GM18951 (cell line): ENCODE results near the gene FEM1C.

Experiments
- POLR2A ChIP-seq: IDR thresholded peaks from 4 replicates; pipeline ENCODE4 v1.6.1; 2011; ENCODE audit warnings: mild to moderate bottlenecking; ENCODE audit not compliant: insufficient read length, insufficient read depth; ENCODE audit errors: extremely low read depth
- in situ Hi-C: fragments of 300-500 bp; cut with MboI; formaldehyde crosslinking; loops from one replicate; pipeline ENCODE4 v1.12.0; 2022; ENCODE audit warnings: low sequenced_read_pairs, mixed read lengths, inconsistent platforms; ENCODE audit not compliant: unreplicated experiment

Gene FEM1C

DNA sequence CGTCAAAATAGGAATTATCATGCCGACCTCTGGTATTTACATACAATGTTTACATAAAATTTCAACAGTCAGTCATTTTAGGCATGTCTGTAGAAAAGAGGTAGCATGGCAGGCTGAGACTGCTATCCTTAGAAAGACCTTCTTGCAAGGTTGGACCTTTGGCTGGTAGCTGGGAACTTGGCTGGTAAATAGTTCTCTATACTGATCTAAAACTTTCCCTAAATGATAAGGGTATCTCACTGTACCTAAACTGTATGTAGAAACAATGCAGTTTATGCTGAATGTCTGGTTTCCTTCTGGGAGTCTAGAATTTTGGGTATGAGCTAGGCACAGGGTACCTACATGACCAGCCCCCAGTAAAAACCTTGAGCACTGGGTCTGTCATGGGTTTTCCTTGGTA, 18.0 kb downstream of the FEM1C start:
- TF ChIP-seq POLR2A, result no peak
- in situ Hi-C loops, result no loop called here

GRCh38 chr5:115524199-115524847, 20.3 kb downstream of the FEM1C start:
- no peak for TF ChIP-seq POLR2A
- in situ Hi-C loops, result no loop called here

DNA sequence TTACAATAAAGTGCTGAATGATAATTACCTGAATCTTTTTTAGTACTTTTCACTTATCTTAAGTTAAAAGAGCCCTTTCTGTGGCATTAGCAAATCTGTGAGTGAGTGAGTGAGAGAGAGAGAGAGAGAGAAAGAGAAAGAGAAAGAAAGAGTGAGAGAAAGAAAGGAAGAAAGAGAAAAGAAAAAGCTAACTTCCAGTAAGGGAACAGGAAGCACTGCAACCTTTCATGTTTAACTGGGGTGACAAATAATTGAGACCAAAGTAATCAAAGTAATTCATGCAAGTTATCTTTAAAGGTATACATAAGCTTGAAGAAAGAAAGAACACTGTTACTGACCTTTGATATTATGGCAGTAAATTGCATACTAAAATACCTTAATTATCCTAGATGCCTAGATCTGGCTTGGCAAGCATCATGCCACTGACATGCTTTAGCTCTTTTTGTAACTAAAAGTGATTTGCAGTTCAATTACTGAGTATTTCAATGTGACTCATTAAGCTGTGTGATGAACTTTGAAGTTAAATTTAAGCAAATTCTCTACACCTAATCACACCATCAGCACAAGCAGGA, 21.7 kb downstream of the FEM1C start:
- TF ChIP-seq POLR2A, result no peak
- in situ Hi-C loops, result no loop called here

GRCh38 chr5:115520191-115520590, 24.4 kb downstream of the FEM1C start:
- TF ChIP-seq POLR2A, result no peak
- in situ Hi-C loops, result no loop called here

DNA sequence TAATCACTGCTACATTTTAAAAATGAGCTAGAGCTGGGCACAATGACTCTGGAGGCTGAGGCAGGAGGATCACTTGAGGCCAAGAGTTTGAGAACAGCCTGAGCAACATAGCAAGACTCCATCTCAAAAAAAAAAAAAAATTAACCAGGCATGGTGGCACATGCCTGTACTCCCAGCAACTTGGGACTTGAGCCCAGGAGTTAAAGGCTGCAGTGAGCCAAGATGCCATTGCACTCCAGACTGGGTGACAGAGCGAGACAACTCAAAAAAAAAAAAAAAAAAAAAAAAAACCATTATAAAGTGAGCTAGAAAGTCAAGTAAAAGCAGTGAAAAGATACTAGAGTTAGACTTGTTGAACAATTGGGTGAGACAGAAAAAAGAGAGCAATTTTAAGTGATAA, 28.2 kb downstream of the FEM1C start:
- TF ChIP-seq POLR2A, result no peak

DNA sequence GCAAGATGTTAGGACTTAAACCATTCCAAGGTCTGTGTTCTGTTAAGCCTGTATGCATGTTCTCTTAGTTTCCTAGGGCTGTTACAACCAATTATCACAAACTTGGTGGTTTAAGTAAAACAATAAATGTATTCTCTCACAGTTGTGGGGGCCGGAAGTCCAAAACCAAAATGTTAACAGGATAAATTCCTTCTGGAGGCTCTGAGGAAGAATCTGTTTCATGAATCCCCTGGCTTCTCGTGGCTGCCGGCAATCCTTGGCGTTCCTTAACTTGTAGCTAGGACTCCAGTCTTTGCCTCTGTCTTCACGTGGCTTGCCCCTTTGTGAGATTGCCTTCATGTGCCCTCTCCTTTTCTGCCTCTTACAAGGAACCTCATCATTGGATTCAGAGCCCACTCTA, 30.4 kb downstream of the FEM1C start:
- no peak for TF ChIP-seq POLR2A
- in situ Hi-C loops, result no loop called here

More for the DNA sequence above, 28.2 kb downstream of the FEM1C start:
- in situ Hi-C loops, result no loop called here

DNA sequence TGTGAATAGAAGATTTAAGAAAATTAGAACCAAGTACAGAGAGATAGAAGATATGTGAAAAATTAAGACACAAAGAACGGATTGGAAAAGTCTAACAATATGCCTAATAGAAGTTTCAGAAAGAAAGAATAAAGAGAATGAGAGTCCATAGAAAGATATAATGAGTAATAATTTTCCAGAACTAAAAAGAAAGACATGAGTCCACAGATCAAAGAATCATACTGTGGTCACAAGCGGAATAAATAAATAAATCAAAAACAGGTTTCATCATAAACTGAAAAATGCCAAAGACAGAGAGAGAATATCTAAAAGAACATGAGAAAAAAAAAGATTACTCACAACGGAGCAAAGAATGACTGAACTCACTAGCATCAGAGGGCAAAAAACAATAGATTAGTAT, 32.9 kb downstream of the FEM1C start:
- TF ChIP-seq POLR2A, result no peak
- in situ Hi-C loops, result no loop called here

DNA sequence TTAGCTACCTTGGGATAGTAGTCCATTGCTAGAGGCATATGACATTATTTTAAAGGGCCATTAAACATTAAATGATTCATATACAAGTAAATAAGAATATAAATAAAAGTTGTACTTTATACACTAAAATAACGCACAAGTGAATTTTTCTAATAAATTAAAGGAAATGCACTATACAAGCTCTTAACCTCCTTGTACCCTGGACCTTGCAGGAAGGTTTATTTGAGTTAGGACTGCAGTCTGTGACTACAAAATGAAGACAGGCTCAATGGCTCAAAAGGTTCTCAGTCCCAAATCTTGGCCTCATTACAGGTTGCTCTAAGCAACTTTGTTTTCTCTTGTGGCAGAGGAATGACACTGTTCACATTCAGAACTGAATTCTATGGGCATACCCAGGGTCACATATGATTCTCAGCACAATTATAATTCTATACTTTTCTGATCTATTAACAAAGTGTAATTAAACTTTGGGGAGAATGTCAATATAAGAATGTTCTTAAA, 34.4 kb downstream of the FEM1C start:
- in situ Hi-C loops, result no loop called here
- no peak for TF ChIP-seq POLR2A

DNA sequence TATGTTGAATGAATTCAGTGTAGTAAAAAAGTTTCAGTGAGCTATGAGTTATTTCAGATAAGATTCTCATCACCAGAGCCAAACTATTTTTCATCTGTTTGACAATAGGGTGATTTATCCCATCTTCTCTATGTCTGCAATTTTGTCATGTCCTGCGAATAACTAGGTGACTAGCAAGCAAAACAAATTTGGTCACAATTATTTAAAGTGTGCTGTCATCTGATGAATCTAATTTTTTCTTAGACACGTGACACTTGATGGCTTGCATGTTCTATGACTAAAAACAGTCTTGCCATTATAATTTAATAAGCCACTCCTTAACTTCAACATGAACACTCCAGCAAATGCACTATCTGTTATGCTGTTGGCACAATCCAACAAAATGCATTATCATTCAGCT, 35.0 kb downstream of the FEM1C start:
- no peak for TF ChIP-seq POLR2A
- in situ Hi-C loops, result no loop called here

DNA sequence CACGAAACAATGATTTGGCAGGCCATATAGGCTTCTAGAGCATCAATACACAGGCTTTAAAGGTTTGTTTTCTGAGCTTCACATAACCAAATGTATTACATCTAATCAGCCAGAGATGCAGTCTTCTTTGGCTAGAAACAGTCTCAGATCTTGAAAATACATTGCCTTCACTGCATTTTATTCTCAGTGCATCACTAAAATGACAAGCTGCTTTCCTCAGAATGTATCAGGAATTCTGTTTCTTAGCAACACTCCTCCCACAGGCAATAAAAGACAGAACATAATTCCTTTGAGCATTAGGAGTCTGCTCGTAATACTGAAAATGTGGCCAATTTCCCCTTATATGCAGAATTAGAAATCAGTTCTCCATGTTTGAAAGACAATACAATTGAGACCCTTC, 36.9 kb downstream of the FEM1C start:
- no peak for TF ChIP-seq POLR2A

DNA sequence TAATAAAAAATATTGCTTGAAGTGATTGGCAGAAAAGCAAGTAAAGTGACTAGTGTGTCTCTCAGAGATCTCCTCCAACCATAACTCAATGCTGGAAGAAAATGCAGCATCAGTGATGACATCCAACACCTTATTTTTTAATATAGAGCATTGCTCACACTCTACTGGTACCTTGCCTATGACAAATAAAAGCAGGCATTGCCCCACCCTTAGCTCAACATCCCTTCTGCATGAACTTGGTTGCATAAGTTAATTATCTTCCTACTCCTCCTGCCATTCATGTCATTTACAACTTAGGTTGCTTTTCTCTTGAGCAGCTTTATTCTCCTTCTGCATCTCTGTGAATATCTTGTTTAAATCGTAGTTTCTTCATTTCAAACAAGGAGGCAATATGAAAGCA, 41.2 kb downstream of the FEM1C start:
- TF ChIP-seq POLR2A, result no peak
- in situ Hi-C loops, result no loop called here

More for the DNA sequence above, 36.9 kb downstream of the FEM1C start:
- in situ Hi-C loops, result no loop called here

- in situ Hi-C loops, result no loop called here
- no peak for TF ChIP-seq POLR2A
Observed at GRCh38 chr5:115501464-115502210, 42.9 kb downstream of the FEM1C start.

DNA sequence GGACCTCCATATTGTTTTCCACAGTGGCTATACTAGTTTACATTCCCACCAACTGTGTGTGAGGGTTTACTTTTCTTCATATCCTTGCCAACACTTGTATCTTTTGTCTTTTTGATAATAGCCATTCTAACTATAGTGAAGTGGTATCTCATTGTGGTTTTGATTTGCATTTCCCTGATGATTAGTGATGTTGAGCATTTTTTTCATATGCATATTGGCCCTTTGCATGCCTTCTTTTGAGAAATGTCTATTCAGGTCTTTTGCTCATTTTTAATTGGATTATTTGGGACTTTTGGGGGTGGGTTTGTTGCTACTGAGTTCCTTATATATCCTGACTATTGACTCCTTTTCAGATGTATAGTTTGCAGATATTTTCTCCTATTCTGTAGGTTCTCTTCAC, 44.4 kb downstream of the FEM1C start:
- TF ChIP-seq POLR2A, result no peak
- in situ Hi-C loops, result no loop called here
